Parathyroid adenoma (tissue), 2 donors: Measurements from ENCODE around the gene PLPP2.

Experiments used
- H2AFZ ChIP-seq: fragments of 300-600 bp; sonication (generic); one replicate; pipeline ENCODE4 v1.7.0; 2017; ENCODE audit warnings: antibody characterized with exemption, mild to moderate bottlenecking
- H3K27ac ChIP-seq: fragments of 300-600 bp; sonication (generic); one replicate; pipeline ENCODE4 v1.7.0; 2017
- H3K27me3 ChIP-seq: fragments of 300-600 bp; sonication (generic); one replicate; pipeline ENCODE4 v1.7.0; 2017; ENCODE audit warnings: low read length; ENCODE audit not compliant: control insufficient read depth, insufficient read depth
- H3K36me3 ChIP-seq: fragments of 300-600 bp; sonication (generic); one replicate; pipeline ENCODE4 v1.7.0; 2017; ENCODE audit warnings: low read length; ENCODE audit not compliant: control insufficient read depth, insufficient read depth
- H3K4me1 ChIP-seq: fragments of 300-600 bp; sonication (generic); one replicate; pipeline ENCODE4 v1.7.0; 2017; ENCODE audit warnings: control low read depth
- H3K4me2 ChIP-seq: fragments of 300-600 bp; sonication (generic); one replicate; pipeline ENCODE4 v1.7.0; 2017; ENCODE audit warnings: low read length
- H3K4me3 ChIP-seq: fragments of 300-600 bp; sonication (generic); one replicate; pipeline ENCODE4 v1.7.0; 2017; ENCODE audit warnings: low read depth, low read length
- H3K79me2 ChIP-seq: fragments of 300-600 bp; sonication (generic); one replicate; pipeline ENCODE4 v1.7.0; 2017; ENCODE audit warnings: control low read depth
- H3K9ac ChIP-seq: fragments of 300-600 bp; sonication (generic); one replicate; pipeline ENCODE4 v1.7.0; 2017; ENCODE audit warnings: mild to moderate bottlenecking
- H3K9me3 ChIP-seq: fragments of 300-600 bp; sonication (generic); one replicate; pipeline ENCODE4 v1.7.0; 2017; ENCODE audit warnings: low read length; ENCODE audit not compliant: control insufficient read depth
- CTCF ChIP-seq: fragments of 300-600 bp; sonication (generic); IDR thresholded peaks from one replicate; pipeline ENCODE4 v1.7.0; 2017; ENCODE audit warnings: antibody characterized with exemption, mild to moderate bottlenecking
- donor health status: primary hyperparathyroidism.

The PLPP2 gene

DNA sequence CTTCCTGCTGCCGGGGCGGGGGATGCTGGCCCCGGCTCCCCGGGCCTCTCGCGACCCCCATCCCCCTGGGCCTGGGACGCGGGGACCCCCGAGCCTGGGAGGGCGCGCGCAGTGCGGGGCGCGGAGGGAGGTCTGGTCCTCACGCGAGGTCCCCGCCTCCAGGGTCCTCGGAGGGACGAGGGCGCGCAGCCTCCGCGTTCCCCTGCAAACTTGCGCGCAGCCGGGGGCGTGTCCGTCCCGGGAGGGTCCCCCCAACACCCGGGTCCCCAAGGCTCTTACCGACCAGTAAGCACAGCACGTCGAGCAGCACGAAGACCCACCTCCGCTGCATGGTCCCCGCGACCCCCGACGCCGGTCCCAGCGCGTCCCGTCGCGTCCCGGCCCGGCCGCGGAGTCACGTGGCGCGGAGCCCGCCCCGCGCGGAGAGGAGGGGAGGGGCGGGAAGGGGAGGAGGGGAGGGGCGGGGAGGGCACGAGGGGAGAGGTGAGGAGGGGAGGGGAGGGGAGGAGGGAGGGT, at the start of gene PLPP2:
Gene PLPP2, minus strand, starts transcription at position 398 of the 516 bp plus-strand sequence. Its CDS starts 67 bp downstream, at position 331.
- peak within 1 kb of the TSS; percentile 82 for H2AFZ ChIP-seq
- H3K4me3 ChIP-seq: peak within 1 kb of the TSS; percentile 27
- no peaks in the 10 kb centered on the region for H3K9me3 ChIP-seq
- H3K27ac ChIP-seq: peak within 1 kb of the TSS; percentile 86
- H3K9ac ChIP-seq: peak within 1 kb of the TSS; percentile 49
- H3K4me1 ChIP-seq: peaks cover 8% of the 10 kb centered on the region
- H3K79me2 ChIP-seq: no peaks in the 10 kb centered on the region
- H3K36me3 ChIP-seq: no peaks in the 10 kb centered on the region
- H3K27me3 ChIP-seq: peaks cover 2% of the 10 kb centered on the region
- TF ChIP-seq CTCF: no peak
- H3K4me2 ChIP-seq: peak within 1 kb of the TSS; percentile 42

GRCh38 chr19:340620-341385, 49.6 kb upstream of the PLPP2 start:
- no peak overlapping the region for H3K27ac ChIP-seq
- no peak for TF ChIP-seq CTCF
- no peaks in the 10 kb centered on the region for H3K27me3 ChIP-seq
- H3K9me3 ChIP-seq: no peaks in the 10 kb centered on the region
- H3K36me3 ChIP-seq: no peaks in the 10 kb centered on the region
- H3K79me2 ChIP-seq: peaks cover 38% of the 10 kb centered on the region
- no peak overlapping the region for H3K4me2 ChIP-seq
- H3K4me3 ChIP-seq: no peak overlapping the region
- no peak overlapping the region for H3K9ac ChIP-seq
- no peak overlapping the region for H2AFZ ChIP-seq
- H3K4me1 ChIP-seq: peaks cover 3% of the 10 kb centered on the region

DNA sequence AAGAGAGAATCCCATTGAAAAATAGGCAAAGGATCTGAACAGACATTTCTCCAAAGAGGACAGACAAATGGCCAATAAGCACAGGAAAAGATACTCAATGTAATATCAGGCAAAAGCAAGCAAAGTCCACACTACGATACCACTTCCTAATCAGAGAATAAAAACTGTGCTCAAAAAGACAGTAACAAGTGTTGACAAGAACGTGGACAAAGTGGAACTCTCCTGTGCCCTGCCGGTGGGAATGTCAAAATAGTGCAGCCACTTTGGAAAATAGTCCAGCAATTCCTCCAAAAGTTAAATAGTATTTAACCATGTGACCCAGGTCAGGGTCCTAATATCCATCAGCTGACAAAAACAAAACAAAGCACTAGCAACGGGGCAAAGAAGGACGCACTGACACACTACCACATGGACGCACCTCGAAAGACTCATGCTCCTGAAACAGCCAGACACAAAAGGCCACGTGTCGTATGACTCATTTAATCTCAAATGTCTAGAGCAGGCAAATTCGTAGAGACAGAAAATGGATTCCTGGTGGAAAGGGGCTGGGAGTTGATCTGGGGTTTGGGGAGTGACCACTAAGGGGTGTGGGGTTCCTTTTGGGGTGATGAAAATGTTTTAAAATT, 48.2 kb upstream of the PLPP2 start:
- no peaks in the 10 kb centered on the region for H3K9me3 ChIP-seq

DNA sequence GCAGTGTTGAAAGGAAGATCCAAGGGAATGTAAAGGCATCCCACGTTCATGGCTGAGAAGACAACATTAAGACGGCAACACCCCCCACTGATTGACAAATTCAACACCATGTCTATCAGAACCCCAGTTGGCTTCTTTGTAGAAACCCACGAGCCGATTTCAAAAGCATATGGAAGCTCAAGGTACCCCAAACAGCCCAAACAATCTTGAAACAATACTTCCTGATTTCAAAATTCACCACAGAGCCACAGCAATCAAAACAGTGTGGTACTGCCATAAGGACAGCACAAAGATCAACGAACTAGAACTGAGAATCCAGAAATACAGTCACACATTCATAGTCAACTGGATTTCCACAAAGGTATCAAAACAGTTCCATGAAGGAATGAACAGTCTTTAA, 47.2 kb upstream of the PLPP2 start:
- Histone ChIP-seq H2AFZ (no peak overlapping the region), H3K27ac (no peak overlapping the region), H3K4me2 (no peak overlapping the region), H3K79me2 (peaks cover 42% of the 10 kb centered on the region), H3K36me3 (no peaks in the 10 kb centered on the region), H3K9me3 (no peaks in the 10 kb centered on the region), H3K4me1 (peaks cover 3% of the 10 kb centered on the region), H3K9ac (no peak overlapping the region), H3K4me3 (no peak overlapping the region), H3K27me3 (no peaks in the 10 kb centered on the region)
- TF ChIP-seq CTCF: no peak

More for the DNA sequence above, 48.2 kb upstream of the PLPP2 start:
- no peak overlapping the region for H3K9ac ChIP-seq
- H3K79me2 ChIP-seq: peaks cover 43% of the 10 kb centered on the region
- peaks cover 3% of the 10 kb centered on the region for H3K4me1 ChIP-seq
- no peak overlapping the region for H3K27ac ChIP-seq
- no peak overlapping the region for H2AFZ ChIP-seq
- H3K27me3 ChIP-seq: no peaks in the 10 kb centered on the region
- H3K4me2 ChIP-seq: no peak overlapping the region
- no peak overlapping the region for H3K4me3 ChIP-seq
- H3K36me3 ChIP-seq: no peaks in the 10 kb centered on the region
- no peak for TF ChIP-seq CTCF
